ENCODE results near the gene GFRA1.

DNA sequence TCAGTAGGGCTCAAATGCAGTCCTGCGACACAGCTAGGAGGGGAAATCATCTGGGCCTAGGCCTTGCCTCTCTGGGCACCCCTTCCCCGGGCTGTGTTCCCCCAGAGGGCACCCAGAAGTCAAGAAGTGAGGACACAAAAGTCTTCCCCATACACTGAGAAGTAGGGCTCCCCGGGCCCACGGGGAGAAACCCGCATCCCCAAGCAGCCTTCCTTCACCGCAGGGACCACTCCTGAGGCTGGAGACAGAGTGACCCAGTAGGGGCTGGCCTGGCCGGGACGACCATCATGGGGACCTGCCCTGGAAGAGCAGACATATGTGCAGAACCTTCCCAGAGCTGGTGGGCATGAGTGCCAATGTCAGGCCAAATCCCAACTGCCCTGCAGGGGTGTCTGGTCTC is 163.5 kb downstream of the GFRA1 start:
- TF ChIP-seq, protein P1, sequence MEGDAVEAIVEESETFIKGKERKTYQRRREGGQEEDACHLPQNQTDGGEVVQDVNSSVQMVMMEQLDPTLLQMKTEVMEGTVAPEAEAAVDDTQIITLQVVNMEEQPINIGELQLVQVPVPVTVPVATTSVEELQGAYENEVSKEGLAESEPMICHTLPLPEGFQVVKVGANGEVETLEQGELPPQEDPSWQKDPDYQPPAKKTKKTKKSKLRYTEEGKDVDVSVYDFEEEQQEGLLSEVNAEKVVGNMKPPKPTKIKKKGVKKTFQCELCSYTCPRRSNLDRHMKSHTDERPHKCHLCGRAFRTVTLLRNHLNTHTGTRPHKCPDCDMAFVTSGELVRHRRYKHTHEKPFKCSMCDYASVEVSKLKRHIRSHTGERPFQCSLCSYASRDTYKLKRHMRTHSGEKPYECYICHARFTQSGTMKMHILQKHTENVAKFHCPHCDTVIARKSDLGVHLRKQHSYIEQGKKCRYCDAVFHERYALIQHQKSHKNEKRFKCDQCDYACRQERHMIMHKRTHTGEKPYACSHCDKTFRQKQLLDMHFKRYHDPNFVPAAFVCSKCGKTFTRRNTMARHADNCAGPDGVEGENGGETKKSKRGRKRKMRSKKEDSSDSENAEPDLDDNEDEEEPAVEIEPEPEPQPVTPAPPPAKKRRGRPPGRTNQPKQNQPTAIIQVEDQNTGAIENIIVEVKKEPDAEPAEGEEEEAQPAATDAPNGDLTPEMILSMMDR (IDR thresholded peaks at IDR 0.05; ENCODE audit: poor library complexity): no peak
- no peak for TF ChIP-seq EZH2phosphoT487 (IDR thresholded peaks at IDR 0.05; ENCODE audit: low read depth, severe bottlenecking, unreplicated experiment)
- TF ChIP-seq EZH2 (IDR thresholded peaks at IDR 0.05; ENCODE audit: borderline replicate concordance): no peak

All from hepatocyte (in vitro differentiated cells).